GM18951 (cell line): ENCODE data around the gene PBX1.

Experiments
- POLR2A ChIP-seq: IDR thresholded peaks from 4 replicates; pipeline ENCODE4 v1.6.1; 2011; ENCODE audit warnings: mild to moderate bottlenecking; ENCODE audit not compliant: insufficient read length, insufficient read depth; ENCODE audit errors: extremely low read depth
- in situ Hi-C: fragments of 300-500 bp; cut with MboI; formaldehyde crosslinking; loops from one replicate; pipeline ENCODE4 v1.12.0; 2022; ENCODE audit warnings: low sequenced_read_pairs, mixed read lengths, inconsistent platforms; ENCODE audit not compliant: unreplicated experiment

The PBX1 gene

DNA sequence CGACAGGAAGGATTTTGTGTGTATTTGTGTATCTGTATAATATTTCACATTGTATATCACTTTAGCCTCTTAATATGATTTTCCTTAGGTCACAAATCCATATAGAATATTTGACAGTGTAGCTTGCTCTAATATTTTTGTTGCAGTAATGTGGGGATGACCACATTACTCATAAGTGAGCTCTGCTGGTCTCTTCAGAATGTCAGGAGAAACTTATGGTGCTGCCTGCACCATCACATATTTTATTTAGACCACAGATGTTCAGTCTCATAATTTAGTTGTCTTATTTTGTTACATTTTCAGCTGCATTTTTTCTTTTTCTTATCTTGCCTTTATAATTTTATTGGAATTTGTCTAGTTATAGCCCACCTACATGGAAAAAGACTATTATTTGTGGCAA, 205.3 kb downstream of the PBX1 start:
- TF ChIP-seq POLR2A = no peak

DNA sequence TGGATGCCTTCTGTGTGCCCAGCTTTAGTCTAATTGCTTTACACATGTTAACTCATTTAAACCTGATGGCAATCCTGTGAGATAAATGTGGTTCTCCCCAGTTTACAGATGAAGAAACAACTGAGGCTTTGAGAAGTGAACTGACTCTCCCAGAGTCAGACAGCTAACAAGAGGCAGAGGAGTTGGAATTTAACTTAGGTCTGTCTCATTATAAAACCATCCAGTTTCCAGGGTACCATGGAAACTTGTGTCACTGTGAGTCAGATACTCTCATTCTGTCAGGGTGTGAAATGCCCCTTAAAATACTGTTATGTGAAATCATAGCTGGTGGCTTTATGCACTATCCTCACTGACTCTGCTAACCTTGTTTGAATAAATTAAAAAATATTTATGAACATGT, 206.6 kb downstream of the PBX1 start:
- in situ Hi-C loops = no loop called here
- TF ChIP-seq POLR2A = no peak

More for the DNA sequence above, 205.3 kb downstream of the PBX1 start:
- in situ Hi-C loops = no loop called here

DNA sequence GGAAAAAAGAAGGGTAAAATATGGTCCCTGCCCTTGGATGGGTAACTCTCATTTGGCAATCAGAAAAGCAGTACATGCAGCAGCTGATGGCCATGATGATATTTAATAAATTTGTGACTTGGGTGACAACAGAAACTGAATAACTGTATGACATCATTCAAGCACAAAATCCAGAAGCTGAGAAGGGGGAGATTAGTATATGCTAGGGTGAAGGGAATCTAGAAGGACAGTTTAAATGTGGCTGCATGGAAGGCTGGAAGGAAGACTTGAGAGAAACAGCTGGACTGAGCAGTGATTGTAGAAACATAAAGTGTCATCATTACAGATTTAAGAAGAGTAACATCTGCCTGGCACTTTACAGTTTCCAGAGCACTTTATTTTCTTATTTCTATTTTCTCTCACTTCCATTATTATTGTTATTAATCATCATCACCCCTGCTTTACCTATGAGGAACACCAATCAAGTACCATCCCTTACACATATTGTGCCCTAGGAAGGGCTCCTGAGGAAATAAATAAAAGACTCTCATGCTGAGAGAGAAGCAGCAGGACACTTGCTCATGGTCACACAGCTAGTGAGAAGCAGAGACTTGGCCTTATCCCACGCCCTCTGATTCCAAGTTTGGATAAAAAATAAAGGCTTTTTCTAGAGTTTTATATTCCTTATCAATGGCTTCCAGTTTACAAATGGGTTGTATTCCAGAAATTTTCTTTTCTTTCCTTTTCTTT, 207.2 kb downstream of the PBX1 start:
- no peak for TF ChIP-seq POLR2A
- in situ Hi-C loops = no loop called here

DNA sequence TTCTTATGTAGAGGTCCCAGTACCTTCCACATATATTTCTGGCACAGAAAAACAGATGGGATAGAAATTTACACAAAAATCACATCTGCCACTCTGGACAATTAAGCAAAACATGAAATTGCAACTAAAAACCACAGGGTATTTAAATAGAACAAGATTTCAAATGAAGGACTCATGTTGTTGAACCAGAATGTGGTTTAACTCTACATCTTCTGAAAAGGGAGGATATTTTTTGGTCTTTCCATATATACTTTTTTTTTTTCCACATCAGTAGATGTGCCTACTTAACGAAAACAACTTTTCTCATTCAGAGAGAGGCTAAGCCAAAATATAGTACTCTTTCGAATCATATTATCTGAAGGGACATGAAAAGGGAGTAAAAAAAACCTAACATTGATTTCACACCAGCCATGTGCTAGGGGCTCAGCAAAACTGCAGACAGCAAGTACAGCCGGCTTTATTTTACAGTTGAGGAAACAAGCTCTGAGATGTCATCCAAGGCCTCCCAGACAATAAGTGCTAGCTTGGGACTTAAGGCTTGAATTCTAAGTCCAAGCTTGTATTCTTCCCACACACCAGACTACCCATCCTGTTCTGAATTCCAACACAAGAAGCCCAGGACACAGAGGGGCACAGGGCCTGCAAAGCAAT, 208.9 kb downstream of the PBX1 start:
- TF ChIP-seq POLR2A = no peak
- in situ Hi-C loops = no loop called here

DNA sequence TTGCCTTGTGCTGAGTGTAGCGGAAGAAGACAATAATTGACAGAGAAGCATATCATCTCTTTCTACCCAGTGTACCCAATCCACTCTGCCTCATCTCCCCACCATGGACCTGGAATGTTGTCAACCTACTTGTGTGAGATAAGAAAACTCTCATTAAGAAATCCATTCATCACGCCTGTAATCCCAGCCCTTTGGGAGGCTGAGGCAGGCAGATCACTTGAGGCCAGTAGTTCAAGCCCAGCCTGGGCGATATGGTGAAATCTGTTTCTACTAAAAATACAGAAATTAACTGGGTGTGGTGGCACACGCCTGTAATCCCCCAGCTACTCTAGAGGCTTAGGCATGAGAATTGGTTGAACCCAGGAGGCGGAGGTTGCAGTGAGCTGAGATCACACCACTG, 209.6 kb downstream of the PBX1 start:
- no peak for TF ChIP-seq POLR2A
- in situ Hi-C loops = no loop called here

DNA sequence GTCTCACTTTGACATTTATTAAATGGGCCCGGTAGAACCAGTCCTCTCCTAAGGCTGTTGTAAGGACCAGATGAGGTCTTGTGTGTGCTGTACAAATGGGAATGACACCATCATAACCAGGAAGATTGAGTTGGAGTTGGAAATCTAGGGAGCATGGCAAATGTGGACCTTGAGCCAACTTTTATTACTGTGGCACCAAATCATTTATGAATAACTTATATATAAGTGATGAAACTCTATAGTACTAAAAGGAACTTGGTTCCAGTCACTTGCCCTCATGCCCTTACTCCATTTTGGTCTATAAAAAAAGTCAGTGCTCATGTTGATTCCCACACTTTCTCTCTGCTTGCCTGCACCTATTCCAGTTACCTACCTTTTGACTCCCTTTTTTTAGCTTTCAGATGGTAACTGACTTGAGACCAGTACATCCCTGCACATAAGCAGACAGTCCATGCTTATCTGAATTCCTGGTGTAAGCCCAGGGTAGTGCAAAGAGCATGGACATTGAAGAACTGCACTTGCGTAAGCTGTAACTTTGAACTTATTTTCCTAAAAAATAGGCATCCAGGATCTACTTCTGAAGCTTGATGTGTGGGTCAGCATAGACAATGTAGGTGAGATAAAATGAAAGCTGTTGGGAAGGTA, 210.6 kb downstream of the PBX1 start:
- no peak for TF ChIP-seq POLR2A
- in situ Hi-C loops = no loop called here

DNA sequence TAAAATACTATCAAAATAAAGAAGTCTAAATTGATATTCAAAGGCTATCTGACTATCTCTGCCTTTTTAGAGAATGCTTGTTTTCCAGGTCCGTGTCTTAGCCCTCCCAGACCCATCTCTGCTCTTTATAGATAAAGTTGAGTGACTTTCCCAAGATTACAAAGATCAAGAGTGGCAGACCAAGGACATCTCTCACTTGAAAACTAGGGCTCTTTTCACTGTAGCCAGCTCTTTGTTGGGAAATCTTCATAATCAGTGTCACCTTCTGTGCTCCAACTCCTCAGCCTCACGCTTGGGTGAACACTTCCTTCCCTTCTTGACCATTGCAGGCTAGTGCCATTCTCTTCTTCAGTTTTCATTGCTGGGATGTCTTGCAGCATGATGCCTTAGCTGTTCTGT, 211.1 kb downstream of the PBX1 start:
- in situ Hi-C loops = no loop called here
- TF ChIP-seq POLR2A = no peak

DNA sequence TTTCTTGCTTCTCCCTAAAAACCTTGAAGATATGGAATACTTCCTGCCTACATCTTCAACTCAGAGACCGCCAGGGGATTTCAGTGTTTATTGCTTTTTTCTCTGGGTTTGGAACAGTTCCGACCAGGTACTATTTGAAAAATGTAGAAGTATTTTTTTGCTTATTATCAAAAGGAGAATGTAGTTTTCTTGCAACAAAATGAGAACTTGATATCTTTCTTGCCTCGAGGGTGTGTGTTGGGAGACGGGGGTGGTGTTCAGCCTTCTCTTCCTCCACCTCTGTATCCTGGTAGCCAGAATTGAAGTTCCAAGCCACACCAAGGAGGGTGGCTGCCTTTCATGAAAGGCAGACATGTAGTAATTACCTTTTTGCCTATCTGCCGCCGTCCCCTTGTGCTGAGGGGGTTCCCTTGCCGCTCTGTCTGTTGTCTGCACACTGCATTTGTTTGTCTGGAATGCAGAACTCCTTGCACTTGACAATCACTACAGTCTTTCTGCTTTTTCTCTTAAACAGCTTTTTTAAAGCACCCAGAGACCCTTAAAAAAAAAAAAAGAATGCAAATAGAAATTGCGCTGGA, 212.1 kb downstream of the PBX1 start:
- TF ChIP-seq POLR2A = no peak
- in situ Hi-C loops = no loop called here

DNA sequence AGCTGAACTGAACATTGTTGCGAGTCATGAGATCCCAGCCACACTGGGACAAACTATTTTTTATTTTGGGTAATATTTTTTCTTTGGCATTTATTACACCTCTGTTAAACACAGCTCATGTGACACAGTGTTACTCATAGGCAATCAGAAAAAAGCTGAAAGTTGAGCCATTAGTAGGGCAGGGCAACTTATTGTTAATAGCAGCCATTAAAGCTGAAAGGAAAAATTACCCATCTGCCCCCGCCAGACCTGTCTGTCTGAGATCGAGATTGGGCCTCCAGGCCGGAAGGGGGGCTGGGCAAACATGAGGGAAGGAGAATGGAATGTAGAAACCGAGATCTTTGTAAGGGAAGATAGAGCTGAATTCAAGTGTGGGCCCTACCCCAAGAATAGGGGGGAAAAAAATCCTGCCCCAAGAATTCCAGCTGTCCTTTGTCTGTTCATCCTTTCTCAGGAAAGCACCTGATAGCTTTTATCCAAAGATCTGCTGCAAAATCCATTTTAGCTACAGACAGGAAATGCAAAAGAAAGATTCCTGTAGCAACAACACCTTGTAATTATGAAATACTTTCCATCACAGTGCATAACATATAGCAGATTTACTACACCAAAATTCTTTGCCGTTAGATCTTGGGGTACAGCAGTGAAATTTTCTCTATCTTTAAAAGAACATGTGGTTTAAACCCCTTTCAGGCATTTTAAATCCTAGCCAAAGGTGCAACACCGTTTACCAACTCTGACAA, 212.8 kb downstream of the PBX1 start:
- in situ Hi-C loops = no loop called here
- no peak for TF ChIP-seq POLR2A

DNA sequence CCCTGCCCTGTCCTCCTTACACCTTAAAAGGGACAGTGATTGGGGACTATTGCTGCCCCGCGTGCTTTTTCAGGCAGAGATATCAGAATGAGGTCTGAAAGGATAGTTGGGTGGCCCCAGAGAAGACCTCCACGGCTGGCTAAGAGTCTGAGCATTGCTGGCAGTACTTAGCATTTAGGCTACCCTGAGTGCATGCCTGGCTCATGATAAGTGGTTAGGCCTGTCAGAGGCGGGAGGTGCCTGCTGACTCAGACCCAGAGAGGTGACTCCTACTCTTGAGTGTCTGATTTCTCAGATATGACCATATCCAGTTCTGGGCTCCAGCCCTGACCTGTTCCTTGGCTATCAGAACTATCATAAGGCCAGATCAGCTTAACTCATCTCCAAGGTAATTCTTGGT, 213.7 kb downstream of the PBX1 start:
- in situ Hi-C loops = no loop called here

DNA sequence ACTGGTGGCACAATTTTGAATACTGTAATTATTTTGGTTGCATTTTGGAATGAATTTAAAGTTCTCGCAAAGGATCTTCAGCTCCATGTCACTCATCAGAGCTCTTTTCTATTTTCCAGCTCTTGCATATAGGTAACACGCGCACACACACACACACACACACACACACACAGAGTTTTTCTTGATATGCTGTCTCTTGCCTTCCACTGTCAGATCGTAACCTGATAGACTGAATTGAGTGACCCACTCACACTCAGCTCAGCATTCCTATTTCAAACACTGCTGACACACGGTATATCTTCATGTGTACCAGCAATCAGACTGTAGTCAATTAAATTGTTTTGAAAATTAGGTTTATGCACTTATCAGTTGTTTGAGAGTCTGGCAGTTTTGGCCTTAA, 214.1 kb downstream of the PBX1 start:
- no peak for TF ChIP-seq POLR2A
- in situ Hi-C loops = no loop called here

More for the DNA sequence above, 213.7 kb downstream of the PBX1 start:
- no peak for TF ChIP-seq POLR2A

DNA sequence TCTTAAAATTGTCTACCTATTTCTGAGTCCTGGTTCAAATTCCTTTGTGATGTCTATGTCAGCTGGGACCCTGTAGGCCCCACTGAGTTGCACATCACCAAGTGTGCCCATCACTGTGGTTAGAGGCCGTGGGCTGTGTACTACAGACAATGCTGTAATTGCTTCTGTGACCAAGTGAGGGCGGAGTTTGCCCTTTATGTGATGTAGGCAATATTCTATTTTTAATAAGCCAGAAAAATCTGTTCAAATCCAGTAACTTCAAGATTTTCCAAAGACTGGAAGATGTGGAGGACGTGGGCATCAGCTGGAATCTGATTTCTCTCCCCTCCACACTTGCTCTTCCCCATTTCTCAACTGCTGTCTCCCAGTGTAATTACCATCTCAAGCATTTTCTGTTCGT, 215.4 kb downstream of the PBX1 start:
- TF ChIP-seq POLR2A = no peak
- in situ Hi-C loops = no loop called here
